Measurements from ENCODE around the gene MEG3. TPM values are rescaled to one million over a fixed set of nuclear protein-coding genes. Genes with fewer than 3 reads are reported as not detected.
A peak's percentile ranks its signal among the peaks of the same experiment; 100 is the strongest.

MEG3 gene
- total and polyA plus RNA-seq, 8 donors, result 15.9 to 398 (median 329) TPM

DNA sequence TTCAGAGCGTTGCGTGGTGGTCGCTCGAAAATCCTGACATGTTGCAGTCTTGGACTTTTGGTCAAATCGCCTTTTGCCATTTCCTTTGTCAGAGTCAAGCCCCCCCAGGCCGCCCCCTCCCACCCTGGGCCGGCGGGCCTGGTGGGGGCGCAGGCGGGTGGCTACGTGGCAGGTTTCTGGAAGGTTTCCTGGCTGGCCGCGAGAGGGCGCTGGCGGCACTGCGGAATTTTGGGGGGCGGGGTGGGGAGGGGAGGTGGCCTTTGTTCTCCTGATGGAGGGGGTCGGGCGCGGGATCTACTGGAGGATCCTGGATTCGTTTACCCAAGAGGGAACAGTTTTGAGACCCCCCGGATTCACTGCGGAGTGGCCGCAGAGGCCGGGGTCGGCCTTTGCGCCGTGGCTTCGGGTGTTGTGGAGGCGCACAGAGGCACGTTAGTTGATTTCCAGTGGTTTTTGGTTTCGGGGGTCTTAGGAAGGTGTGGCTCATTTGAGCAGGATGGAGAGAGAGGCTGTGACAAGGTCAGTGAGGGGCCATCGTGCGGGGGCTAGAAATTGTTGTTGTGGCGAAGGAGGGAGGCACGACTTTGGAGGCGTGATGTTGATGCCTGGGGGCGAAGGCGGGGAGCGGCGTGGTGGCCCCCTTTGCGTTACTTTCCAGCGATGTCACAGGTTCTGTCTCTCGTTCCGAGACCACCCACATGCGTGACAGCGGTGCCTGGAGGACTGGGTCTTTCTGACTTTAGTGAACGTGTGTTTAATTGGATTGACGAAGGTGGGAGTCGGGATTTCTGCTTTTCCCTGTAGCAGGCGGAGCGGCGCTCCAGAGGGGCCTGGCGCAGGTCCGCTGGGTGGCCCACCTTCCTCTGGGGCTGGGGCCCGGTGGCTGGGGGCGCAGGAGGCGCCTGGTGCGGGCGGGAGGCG lies 1.4 kb downstream of the MEG3 start:
- H3K27ac ChIP-seq, result no peak overlapping the region
- TF ChIP-seq CTCF (IDR thresholded peaks at IDR 0.05), result peak in 1 of 2 donors; percentile 15
- peak; percentile 28 for ATAC-seq
- peaks cover 0 to 4% of the 10 kb centered on the region in 2 donors for H3K4me1 ChIP-seq
- intact Hi-C loops (cut with DNase I), result no loop called here
- peak overlapping the region in 1 of 2 donors; percentile 9 for H3K4me3 ChIP-seq
- H3K9me3 ChIP-seq, result peaks cover 0 to 5% of the 10 kb centered on the region in 2 donors
- H3K36me3 ChIP-seq, result no peaks in the 10 kb centered on the region
- DNase-seq, result peak in 1 of 4 donors; percentile 61
- H3K27me3 ChIP-seq, result peaks cover 10 to 82% of the 10 kb centered on the region in 2 donors

DNA sequence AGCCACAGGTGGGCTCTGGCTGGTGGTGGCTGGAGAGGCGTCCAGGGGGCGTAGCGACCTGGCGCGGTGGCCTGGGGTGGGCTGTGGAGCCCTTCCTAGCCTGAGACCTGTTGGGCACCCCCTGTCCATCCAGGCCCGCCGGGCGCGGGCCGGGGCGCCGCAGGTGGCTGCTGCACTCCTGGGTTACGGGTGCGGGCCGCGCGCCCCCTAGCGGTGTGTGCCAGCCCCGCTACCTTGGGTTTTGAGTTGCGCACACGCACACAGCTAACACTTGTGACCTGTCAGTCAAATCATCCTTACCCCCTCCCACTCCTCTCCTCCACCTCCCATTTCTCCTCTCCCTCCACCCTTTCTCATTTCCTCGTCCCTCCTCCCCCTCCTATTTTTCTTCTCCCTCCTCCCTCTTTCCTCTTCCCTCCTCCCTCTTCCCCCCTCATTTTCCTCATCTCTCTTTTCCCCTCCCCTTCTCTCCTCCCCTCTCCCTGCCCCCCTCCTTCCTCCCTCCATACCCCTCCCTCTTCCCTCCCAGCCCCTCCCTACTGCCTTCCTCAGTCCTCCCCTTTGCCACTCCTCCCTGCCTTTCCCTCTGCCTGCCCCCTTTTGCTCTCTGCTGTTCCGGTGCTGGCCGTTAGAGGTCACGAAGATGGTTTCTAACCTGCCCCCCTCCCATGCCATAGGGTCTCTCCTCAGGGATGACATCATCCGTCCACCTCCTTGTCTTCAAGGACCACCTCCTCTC lies 2.3 kb downstream of the MEG3 start:
- TF ChIP-seq CTCF (IDR thresholded peaks at IDR 0.05), result peak; percentile 17 to 18
- ATAC-seq (peak; percentile 68), DNase-seq (no peak)
- H3K4me1 ChIP-seq, result peaks cover 0 to 4% of the 10 kb centered on the region in 2 donors
- no peaks in the 10 kb centered on the region for H3K36me3 ChIP-seq
- intact Hi-C loops (cut with DNase I), result no loop called here
- no peak overlapping the region for H3K27ac ChIP-seq
- H3K27me3 ChIP-seq, result peaks cover 10 to 80% of the 10 kb centered on the region in 2 donors
- H3K4me3 ChIP-seq, result peak overlapping the region in 1 of 2 donors; percentile 9
- peaks cover 0 to 5% of the 10 kb centered on the region in 2 donors for H3K9me3 ChIP-seq

DNA sequence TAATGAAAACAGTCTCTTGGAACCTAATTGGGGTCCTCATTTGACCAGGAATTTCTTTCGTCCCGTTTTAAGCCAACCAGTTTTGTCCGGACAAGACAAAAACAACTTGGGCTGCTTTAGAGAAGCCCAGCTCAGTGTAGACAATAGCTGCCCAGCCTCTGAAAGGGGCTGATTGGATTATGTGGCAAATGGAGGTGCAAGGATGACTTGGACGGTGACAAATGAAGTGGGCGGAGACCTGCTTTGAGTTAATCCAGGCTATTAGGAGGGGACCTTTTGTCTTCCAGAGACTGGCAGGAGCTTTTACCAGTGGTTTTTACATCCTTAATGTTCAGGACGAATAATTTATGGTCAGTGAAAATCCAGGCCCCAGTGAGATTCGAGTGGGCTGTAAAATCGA lies 4.8 kb downstream of the MEG3 start:
- Histone ChIP-seq H3K27me3 (peaks cover 7 to 78% of the 10 kb centered on the region in 2 donors), H3K9me3 (peaks cover 0 to 5% of the 10 kb centered on the region in 2 donors), H3K36me3 (no peaks in the 10 kb centered on the region), H3K27ac (no peak overlapping the region), H3K4me3 (no peak overlapping the region), H3K4me1 (peaks cover 0 to under 1% of the 10 kb centered on the region in 2 donors)
- no peak for TF ChIP-seq CTCF (IDR thresholded peaks at IDR 0.05)
- ATAC-seq (no peak), DNase-seq (no peak)
- intact Hi-C loops (cut with DNase I), result no loop called here

- DNase-seq, result no peak
- no peak overlapping the region for H3K4me3 ChIP-seq
- no peaks in the 10 kb centered on the region for H3K36me3 ChIP-seq
- no peaks in the 10 kb centered on the region for H3K4me1 ChIP-seq
- H3K9me3 ChIP-seq, result peaks cover 0 to 5% of the 10 kb centered on the region in 2 donors
- no peak for ATAC-seq
- no peak for TF ChIP-seq CTCF (IDR thresholded peaks at IDR 0.05)
- no peak overlapping the region for H3K27ac ChIP-seq
- H3K27me3 ChIP-seq, result peaks cover 5 to 72% of the 10 kb centered on the region in 2 donors
- intact Hi-C loops (cut with DNase I), result no loop called here
These were observed 6.5 kb downstream of the MEG3 start for GRCh38 chr14:100832311-100832960.
